HG02943 (cell line): Measurements from ENCODE around the gene FUS.

ENCODE experiments used
- ATAC-seq: cut with Tn5 transposase; IDR thresholded peaks from one replicate; pipeline ENCODE4 v1.9.1; 2021; ENCODE audit warnings: mild to moderate bottlenecking, low read depth, moderate library complexity; ENCODE audit not compliant: unreplicated experiment

Gene FUS

DNA sequence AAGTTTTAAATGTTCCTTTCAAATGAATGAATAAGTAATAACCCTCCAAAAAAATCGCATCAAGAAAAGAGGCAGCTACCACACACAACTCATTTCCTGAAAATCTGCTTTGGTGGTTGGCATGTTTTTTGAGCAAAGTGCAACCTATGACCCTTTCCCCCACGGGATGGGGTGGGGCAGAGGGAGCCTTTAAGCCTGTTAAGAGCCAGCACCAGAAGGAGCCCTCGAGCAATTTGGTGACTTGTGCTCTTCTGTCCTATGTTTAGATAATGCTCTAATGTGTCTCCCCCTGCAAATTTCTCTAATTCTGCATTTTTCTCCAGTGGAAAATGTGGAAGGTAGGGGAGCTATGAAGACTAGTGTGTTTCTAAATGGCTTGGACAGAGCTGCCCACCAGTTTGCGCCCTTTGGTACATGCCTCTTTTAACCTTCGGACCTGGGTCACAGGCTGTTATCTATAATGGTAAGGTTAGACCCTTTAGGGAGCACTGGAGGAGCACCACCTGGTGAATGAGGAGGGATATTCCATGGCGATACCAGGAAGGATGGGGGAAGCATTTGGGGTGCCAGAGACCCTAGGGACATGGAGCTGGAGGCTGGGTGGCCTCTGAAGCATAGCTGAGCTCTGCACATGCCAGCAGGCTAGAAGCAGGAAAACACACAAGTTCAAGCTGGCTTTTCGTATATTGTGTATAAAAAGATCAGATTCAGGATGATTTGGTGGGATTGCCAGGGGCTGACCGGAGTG, 21.1 kb downstream of the FUS start:
- no peak for ATAC-seq

GRCh38 chr16:31201582-31202413, 21.9 kb downstream of the FUS start:
- peak; percentile 49 for ATAC-seq

GRCh38 chr16:31202414-31203375, 22.8 kb downstream of the FUS start, which contains the start of gene PYCARD:
Gene PYCARD, minus strand, starts transcription at chr16:31202760. Its CDS starts 70 bp downstream, at chr16:31202690.
- ATAC-seq: peak; percentile 38

DNA sequence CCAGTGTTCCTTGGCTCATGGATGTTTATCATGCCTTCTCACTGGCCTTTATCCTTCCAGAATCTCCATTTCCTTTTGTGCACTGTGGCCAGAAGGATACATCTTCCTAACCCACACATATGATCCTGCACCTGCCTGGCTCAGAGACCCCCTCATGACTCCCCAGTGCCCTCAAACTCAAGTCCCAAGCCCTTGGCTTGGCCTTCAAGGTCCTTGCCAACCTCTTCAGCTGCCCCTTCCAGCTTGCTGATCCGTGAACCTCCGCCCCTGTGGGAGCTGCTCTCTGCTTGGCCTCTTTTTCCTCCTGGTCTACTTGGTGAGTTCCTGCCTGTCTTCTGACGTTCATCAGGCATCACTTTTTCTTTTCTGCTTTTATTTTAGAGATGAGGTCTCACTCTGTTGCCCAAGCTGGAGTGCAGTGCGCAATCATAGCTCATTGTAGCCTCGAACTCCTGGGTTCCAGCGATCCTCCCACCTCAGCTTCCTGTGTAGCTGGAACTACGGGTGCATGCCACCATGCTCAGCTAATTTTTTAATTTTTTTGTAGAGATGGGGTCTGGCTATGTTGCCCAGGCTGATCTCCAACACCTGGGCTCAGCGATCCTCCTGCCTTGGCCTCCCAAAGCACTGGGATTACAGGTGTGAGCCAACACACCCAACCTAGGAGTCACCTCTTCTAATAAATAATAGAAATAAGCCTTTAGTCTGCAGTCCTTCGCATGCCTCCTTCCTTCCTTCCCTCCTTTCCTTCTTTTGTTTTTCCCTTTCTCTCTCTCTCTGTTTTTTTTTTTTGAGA, 25.1 kb downstream of the FUS start:
- no peak for ATAC-seq

DNA sequence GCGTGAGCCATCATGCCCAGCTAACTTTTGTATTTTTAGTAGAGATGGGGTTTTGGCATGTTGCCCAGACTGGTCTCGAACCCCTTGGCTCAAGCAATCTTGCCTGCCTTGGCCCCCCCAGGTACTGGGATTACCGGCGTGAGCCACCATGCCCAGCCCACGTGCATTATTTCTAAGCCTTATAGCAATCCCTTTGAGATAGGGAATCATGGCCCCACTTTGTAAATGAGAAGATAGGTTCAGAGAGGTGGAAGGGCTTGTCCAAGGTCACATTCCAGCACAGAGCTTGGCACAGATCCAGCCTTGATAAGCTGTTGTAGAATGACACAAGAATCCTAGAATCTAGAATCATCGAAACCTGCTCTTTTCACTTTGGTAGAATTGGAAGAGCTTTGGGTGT, 26.8 kb downstream of the FUS start:
- ATAC-seq: no peak

DNA sequence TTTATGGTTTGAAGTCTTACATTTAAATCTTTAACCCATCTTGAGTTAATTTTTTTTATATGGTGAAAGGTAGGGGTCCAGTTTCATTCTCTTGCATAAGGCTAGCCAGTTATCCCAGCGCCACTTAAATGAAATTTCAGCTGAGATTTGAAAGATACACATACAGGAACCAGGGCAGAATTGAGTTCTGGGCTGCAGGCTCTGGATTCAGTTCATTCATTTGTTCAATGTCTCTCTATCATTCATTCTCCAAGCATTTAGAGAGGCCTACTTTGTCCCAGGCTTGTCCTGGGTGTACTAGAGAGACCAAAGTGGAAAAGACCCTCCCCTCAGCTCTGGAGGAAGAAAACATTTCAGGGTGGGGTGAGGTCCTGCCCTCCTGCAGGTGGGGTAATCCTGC, 33.4 kb downstream of the FUS start:
- ATAC-seq: no peak

DNA sequence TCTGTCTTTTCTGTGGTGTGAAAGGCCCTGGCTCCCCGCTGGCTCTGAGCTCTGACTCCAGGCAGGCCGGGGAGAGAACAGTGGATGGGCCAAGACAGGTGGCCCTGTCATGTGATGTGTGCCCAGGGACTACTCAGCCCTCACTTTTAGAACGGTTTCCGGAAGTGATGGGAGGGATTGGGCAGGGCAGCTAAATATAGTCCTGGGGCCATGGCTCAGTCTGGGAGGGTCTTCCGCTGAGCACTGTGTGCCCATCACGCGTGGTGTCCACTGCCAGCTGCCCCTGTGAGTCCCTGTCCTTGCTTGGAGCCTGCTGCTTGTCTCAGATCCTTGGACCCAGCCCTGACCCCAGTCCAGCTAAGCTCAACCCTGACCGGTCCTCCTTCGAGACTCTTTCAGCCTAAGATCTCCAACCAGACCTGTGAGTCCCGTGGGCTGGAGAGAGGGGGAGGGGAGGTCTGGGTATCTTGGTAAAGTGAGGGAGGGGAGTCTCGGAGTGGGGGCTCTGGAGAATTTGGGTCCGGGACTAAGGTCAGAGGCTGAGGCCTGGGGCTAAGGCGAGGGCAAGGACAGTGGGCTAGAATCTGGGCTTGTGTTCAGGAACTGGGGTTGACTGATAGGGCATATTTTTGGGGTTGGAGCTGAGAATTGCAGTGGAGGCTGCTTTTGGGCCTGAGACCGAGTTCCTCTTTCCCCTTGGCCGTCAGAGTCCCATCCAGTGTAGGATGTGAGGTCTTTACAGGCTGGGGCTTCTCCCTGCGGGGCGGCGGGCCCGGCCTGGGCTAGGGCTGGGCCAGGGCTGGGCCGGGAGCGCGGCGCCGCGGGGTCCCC, 34.2 kb downstream of the FUS start, which contains the start of gene TRIM72:
TSS of gene TRIM72 (plus strand) at position 243 of the 831 bp plus-strand sequence. CDS start 620 bp downstream, outside the sequence.
- no peak for ATAC-seq

DNA sequence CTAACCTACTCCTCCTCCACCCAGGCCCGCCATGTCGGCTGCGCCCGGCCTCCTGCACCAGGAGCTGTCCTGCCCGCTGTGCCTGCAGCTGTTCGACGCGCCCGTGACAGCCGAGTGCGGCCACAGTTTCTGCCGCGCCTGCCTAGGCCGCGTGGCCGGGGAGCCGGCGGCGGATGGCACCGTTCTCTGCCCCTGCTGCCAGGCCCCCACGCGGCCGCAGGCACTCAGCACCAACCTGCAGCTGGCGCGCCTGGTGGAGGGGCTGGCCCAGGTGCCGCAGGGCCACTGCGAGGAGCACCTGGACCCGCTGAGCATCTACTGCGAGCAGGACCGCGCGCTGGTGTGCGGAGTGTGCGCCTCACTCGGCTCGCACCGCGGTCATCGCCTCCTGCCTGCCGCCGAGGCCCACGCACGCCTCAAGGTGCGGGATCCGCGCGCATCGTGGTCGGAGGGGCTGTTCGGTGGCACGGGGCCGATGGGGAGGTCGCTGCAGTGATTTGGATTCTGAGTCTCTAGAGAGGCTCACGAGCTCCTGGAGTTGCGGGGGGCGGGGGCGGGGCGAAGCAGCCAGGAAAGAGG, 34.9 kb downstream of the FUS start:
- no peak for ATAC-seq

DNA sequence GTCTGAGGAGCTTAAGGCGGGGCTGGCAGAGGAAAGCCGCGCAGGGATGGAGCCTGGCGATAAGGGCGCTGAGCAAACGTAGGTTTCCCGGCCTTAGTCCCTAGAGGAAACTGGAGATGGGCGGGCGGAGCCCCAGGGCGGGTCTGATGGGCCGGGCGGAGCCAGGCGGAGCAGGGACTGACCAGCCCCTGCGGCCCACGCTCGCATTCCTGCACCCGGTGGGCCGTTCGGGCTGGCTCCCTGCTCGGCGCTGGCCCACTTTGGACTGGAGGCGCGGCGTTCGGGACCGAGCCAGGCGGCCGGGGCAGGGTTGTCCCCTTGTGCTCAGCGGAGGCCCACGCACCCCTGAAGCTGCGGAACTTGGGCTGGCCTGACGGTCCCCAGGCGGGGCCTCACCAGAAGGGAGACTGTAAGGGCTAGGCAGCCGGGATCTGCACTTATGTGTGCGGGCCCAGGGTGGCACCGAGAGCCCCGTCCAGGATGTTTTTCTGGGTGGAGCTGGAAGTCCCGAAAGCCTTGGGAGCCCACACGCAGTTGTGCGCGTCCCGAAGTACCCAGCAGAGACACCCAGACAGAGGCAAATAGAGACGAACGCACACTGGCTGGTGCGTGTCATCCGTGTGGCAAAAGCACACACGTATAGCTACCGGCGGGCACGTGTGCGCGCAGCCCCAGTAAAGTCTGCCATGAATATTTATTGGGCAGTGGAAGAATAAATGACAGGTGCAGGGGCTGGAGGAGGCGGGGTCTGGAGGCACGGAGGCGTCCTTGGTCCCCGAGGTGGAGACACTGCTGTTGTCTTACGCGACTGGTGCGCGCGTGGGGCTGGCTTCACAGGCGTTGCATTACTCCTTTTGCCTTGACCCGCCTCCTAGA, 35.6 kb downstream of the FUS start:
- ATAC-seq: no peak

GRCh38 chr16:31216422-31217135, 36.6 kb downstream of the FUS start, which contains the start of gene PYDC1:
Gene PYDC1, minus strand, starts transcription at chr16:31217135. Its CDS starts 107 bp downstream, at chr16:31217028.
- no peak for ATAC-seq

DNA sequence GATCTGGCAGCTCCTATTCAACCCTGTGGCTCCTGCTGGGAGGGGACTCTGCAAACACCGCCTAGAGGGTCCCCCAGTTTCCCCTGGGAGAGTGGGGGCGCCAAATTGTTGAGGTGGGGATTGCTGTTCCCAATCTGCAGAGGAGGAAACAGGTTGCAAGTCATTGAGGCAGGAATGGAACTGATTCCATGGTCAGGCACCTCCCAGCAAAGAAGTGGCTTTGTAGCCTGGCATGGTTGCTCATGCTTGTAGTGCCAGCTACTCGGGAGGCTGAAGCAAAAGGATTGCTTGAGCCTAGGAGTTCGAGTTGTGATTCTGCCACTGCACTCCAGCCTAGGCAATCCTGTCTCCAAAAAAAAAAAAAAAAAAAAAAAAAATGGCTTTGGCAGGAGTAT, 37.2 kb downstream of the FUS start:
- no peak for ATAC-seq

GRCh38 chr16:31219154-31219741, 39.3 kb downstream of the FUS start:
- no peak for ATAC-seq

- ATAC-seq: no peak
Measured at GRCh38 chr16:31221357-31222160, 41.6 kb downstream of the FUS start.

DNA sequence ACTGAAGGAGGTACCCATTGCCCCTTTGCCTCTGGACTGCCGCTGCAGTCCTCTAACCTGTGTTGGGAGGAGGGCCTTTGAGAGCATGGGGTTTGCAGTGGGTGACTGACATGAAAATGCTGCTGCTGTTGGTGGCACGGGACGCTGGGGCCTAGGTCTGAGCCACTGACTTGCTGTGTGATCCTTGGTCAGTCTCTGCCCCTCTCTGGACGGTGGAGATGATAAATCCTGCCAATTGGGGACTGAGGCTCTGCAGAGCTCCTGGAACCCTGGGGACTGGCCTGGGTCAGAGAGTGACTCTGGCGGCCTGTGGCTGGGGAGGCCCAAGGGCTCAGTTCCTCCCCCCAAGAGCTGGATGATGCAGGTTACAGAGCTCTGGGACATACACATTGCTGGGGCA, 43.1 kb downstream of the FUS start:
- ATAC-seq: no peak

GRCh38 chr16:31224092-31224955, 44.4 kb downstream of the FUS start:
- no peak for ATAC-seq
